Vagina (tissue), 2 donors: ENCODE results near the gene HEXIM1.

Experiments
- POLR2A ChIP-seq, 2 donors: fragments of 450-650 bp; IDR thresholded peaks; one replicate each; pipeline ENCODE4 v1.6.1; 2017; ENCODE audit warnings: antibody characterized with exemption in 2 of 2, mild to moderate bottlenecking in 2 of 2, moderate library complexity in 2 of 2
- POLR2AphosphoS5 ChIP-seq, 2 donors: sonication (generic); formaldehyde crosslinking; IDR thresholded peaks; one replicate each; pipeline ENCODE4 v1.9.0; 2017; ENCODE audit warnings: antibody characterized with exemption in 2 of 2, mild to moderate bottlenecking in 2 of 2, low read depth in 1 of 2; ENCODE audit not compliant: insufficient read depth in 1 of 2
- TF ChIP-seq, protein P1 (sequence below), 3 experiments: fragments of 450-650 bp in 2 of 3; fragments of 200-600 bp in 1 of 3; sonication (generic) in 1 of 3; IDR thresholded peaks; one replicate each; pipeline ENCODE4 v1.5.1; 2017 to 2019; ENCODE audit warnings: antibody characterized with exemption in 3 of 3, mild to moderate bottlenecking in 2 of 3, moderate library complexity in 2 of 3

DNA sequence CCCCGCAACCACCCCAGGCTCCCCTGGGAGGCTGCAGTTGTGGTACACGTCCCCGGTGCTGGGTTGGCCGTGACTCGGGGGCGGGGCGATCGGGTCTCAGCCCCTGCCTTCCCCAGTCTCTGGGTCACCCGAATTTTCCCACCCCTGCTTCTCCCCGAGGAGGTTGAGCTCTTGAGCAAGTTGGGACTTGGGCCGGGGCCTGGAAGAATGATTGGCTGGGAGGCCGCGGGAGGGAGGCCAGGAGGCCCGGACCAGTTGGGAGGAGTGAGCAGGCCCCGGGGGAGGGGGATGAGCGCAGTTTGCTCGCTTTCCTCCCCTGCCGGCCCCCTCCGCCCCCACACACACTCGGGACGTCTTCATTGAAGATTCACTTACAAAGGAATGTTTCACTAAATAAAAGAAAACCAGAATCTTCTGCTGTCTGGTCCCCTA, 4.5 kb upstream of the HEXIM1 start:
- TF ChIP-seq, protein P1, sequence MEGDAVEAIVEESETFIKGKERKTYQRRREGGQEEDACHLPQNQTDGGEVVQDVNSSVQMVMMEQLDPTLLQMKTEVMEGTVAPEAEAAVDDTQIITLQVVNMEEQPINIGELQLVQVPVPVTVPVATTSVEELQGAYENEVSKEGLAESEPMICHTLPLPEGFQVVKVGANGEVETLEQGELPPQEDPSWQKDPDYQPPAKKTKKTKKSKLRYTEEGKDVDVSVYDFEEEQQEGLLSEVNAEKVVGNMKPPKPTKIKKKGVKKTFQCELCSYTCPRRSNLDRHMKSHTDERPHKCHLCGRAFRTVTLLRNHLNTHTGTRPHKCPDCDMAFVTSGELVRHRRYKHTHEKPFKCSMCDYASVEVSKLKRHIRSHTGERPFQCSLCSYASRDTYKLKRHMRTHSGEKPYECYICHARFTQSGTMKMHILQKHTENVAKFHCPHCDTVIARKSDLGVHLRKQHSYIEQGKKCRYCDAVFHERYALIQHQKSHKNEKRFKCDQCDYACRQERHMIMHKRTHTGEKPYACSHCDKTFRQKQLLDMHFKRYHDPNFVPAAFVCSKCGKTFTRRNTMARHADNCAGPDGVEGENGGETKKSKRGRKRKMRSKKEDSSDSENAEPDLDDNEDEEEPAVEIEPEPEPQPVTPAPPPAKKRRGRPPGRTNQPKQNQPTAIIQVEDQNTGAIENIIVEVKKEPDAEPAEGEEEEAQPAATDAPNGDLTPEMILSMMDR (IDR thresholded peaks at IDR 0.05) = no peak
- TF ChIP-seq POLR2A (IDR thresholded peaks at IDR 0.05) (peak in 1 of 2 donors; percentile 39), POLR2AphosphoS5 (IDR thresholded peaks at IDR 0.05; ENCODE audit: insufficient read depth in 1 of 2, low read depth in 1 of 2) (peak; percentile 73 to 86)
